Fibroblast of lung (primary cell): ENCODE results near the gene SFSWAP.

ENCODE experiments used
- EZH2 ChIP-seq: IDR thresholded peaks from 2 replicates; pipeline ENCODE4 v1.5.1; 2012; ENCODE audit warnings: low read length, control low read depth, mild to moderate bottlenecking; ENCODE audit errors: missing control alignments
- TF ChIP-seq, protein P1 (sequence below), 2 donors: IDR thresholded peaks in 1 of 2; conservative IDR thresholded peaks in 1 of 2; 1 replicate in 1 of 2; 2 replicates in 1 of 2; pipeline ENCODE4 v1.5.1; 2011 to 2012; ENCODE audit warnings: low read length in 2 of 2, control low read depth in 1 of 2, inconsistent platforms in 1 of 2, low read depth in 1 of 2, mild to moderate bottlenecking in 1 of 2

DNA sequence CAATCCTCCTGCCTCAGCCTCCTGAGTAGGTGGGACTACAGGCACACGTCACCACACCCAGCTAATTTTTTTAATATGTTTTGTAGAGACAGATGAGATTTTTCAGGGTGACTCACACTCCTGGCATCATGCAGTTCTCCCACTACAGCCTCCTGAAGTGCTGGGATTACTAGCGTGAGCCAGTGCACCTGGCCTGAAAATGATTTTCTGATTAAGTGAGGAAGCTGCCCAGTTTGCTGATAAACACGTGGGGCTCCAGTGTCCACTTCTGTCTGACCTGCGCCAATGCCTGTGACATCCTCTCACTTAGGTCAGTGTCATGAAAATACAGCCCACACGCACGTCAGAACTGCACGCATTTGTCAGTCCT, 37.0 kb upstream of the SFSWAP start:
- TF ChIP-seq, protein P1, sequence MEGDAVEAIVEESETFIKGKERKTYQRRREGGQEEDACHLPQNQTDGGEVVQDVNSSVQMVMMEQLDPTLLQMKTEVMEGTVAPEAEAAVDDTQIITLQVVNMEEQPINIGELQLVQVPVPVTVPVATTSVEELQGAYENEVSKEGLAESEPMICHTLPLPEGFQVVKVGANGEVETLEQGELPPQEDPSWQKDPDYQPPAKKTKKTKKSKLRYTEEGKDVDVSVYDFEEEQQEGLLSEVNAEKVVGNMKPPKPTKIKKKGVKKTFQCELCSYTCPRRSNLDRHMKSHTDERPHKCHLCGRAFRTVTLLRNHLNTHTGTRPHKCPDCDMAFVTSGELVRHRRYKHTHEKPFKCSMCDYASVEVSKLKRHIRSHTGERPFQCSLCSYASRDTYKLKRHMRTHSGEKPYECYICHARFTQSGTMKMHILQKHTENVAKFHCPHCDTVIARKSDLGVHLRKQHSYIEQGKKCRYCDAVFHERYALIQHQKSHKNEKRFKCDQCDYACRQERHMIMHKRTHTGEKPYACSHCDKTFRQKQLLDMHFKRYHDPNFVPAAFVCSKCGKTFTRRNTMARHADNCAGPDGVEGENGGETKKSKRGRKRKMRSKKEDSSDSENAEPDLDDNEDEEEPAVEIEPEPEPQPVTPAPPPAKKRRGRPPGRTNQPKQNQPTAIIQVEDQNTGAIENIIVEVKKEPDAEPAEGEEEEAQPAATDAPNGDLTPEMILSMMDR (conservative IDR thresholded peaks at IDR 0.05 in 1 of 2, IDR thresholded peaks at IDR 0.05 in 1 of 2; ENCODE audit: low read depth in 1 of 2, low read length in 2 of 2): no peak
- no peak for TF ChIP-seq EZH2
